T-helper 1 cell treated with Interleukin-12 subunit alpha and Interleukin-12 subunit beta and Interleukin-4 antibody, amounts not matched to agents 30 μg/mL and 1 μg/mL, for 36 hours (primary cell): Measurements from ENCODE around the gene CCDC92.
"Not testable (repeated sequence)": the region's sequence is repeated elsewhere in the genome, so short reads cannot be mapped to it uniquely, and the experiment has no call there.

Source experiments
- H3K27ac Mint-ChIP-seq: one replicate; pipeline ENCODE4 v1.8.0; 2021; ENCODE audit warnings: mild to moderate bottlenecking, mixed read lengths
- H3K27me3 Mint-ChIP-seq: one replicate; pipeline ENCODE4 v1.8.0; 2021; ENCODE audit warnings: low read depth, mixed read lengths
- H3K36me3 Mint-ChIP-seq: one replicate; pipeline ENCODE4 v1.8.0; 2021; ENCODE audit warnings: low read depth, mixed read lengths
- H3K4me1 Mint-ChIP-seq: one replicate; pipeline ENCODE4 v1.8.0; 2021; ENCODE audit warnings: low read depth, mixed read lengths
- H3K4me3 Mint-ChIP-seq: one replicate; pipeline ENCODE4 v1.8.0; 2021; ENCODE audit warnings: mild to moderate bottlenecking, moderate library complexity, mixed read lengths
- H3K9me3 Mint-ChIP-seq: one replicate; pipeline ENCODE4 v1.8.0; 2021; ENCODE audit warnings: mixed read lengths

The CCDC92 gene

GRCh38 chr12:123912415-123913380 is 59.9 kb downstream of the CCDC92 start:
- peaks cover 3% of the 10 kb centered on the region for H3K27me3 Mint-ChIP-seq
- H3K27ac Mint-ChIP-seq, result no peak overlapping the region
- H3K9me3 Mint-ChIP-seq, result no peaks in the 10 kb centered on the region
- peaks cover 2% of the 10 kb centered on the region for H3K4me1 Mint-ChIP-seq
- H3K4me3 Mint-ChIP-seq, result no peak overlapping the region
- H3K36me3 Mint-ChIP-seq, result no peaks in the 10 kb centered on the region

GRCh38 chr12:123911672-123912409 is 60.8 kb downstream of the CCDC92 start:
- H3K36me3 Mint-ChIP-seq, H3K4me1 Mint-ChIP-seq, H3K27me3 Mint-ChIP-seq, H3K4me3 Mint-ChIP-seq, H3K27ac Mint-ChIP-seq, H3K9me3 Mint-ChIP-seq: not testable (repeated sequence)

GRCh38 chr12:123910761-123911193 is 61.9 kb downstream of the CCDC92 start:
- Mint-ChIP-seq H3K4me3 (no peak overlapping the region), H3K36me3 (no peaks in the 10 kb centered on the region), H3K4me1 (no peaks in the 10 kb centered on the region), H3K9me3 (no peaks in the 10 kb centered on the region), H3K27me3 (no peaks in the 10 kb centered on the region), H3K27ac (no peak overlapping the region)

- no peaks in the 10 kb centered on the region for H3K9me3 Mint-ChIP-seq
- no peaks in the 10 kb centered on the region for H3K27me3 Mint-ChIP-seq
- no peak overlapping the region for H3K27ac Mint-ChIP-seq
- H3K36me3 Mint-ChIP-seq, result no peaks in the 10 kb centered on the region
- no peak overlapping the region for H3K4me3 Mint-ChIP-seq
- peaks cover 5% of the 10 kb centered on the region for H3K4me1 Mint-ChIP-seq
Observed at GRCh38 chr12:123910057-123910456, 62.6 kb downstream of the CCDC92 start.

- H3K9me3 Mint-ChIP-seq, result no peaks in the 10 kb centered on the region
- peaks cover 5% of the 10 kb centered on the region for H3K4me1 Mint-ChIP-seq
- H3K36me3 Mint-ChIP-seq, result no peaks in the 10 kb centered on the region
- no peak overlapping the region for H3K4me3 Mint-ChIP-seq
- H3K27me3 Mint-ChIP-seq, result no peaks in the 10 kb centered on the region
- H3K27ac Mint-ChIP-seq, result no peak overlapping the region
Observed at GRCh38 chr12:123908884-123909725, 63.5 kb downstream of the CCDC92 start.

GRCh38 chr12:123907726-123908476 is 64.7 kb downstream of the CCDC92 start:
- no peak overlapping the region for H3K4me3 Mint-ChIP-seq
- H3K4me1 Mint-ChIP-seq, result peaks cover 5% of the 10 kb centered on the region
- H3K27ac Mint-ChIP-seq, result no peak overlapping the region
- H3K9me3 Mint-ChIP-seq, result no peaks in the 10 kb centered on the region
- H3K36me3 Mint-ChIP-seq, result no peaks in the 10 kb centered on the region
- no peaks in the 10 kb centered on the region for H3K27me3 Mint-ChIP-seq

GRCh38 chr12:123906711-123907420 is 65.8 kb downstream of the CCDC92 start:
- Mint-ChIP-seq H3K4me1 (peaks cover 5% of the 10 kb centered on the region), H3K4me3 (no peak overlapping the region), H3K9me3 (no peaks in the 10 kb centered on the region), H3K36me3 (no peaks in the 10 kb centered on the region), H3K27me3 (no peaks in the 10 kb centered on the region), H3K27ac (no peak overlapping the region)

GRCh38 chr12:123905319-123905925 is 67.2 kb downstream of the CCDC92 start:
- H3K36me3 Mint-ChIP-seq, result no peaks in the 10 kb centered on the region
- H3K9me3 Mint-ChIP-seq, result no peaks in the 10 kb centered on the region
- H3K27ac Mint-ChIP-seq, result no peak overlapping the region
- H3K27me3 Mint-ChIP-seq, result peaks cover 3% of the 10 kb centered on the region
- no peak overlapping the region for H3K4me3 Mint-ChIP-seq
- peaks cover 10% of the 10 kb centered on the region for H3K4me1 Mint-ChIP-seq

- H3K36me3 Mint-ChIP-seq, result no peaks in the 10 kb centered on the region
- H3K9me3 Mint-ChIP-seq, result no peaks in the 10 kb centered on the region
- no peak overlapping the region for H3K27ac Mint-ChIP-seq
- peaks cover 3% of the 10 kb centered on the region for H3K27me3 Mint-ChIP-seq
- H3K4me3 Mint-ChIP-seq, result no peak overlapping the region
- peaks cover 10% of the 10 kb centered on the region for H3K4me1 Mint-ChIP-seq
Observed at GRCh38 chr12:123903301-123904065, 69.1 kb downstream of the CCDC92 start.

- no peak overlapping the region for H3K27ac Mint-ChIP-seq
- no peaks in the 10 kb centered on the region for H3K36me3 Mint-ChIP-seq
- H3K4me1 Mint-ChIP-seq, result peaks cover 10% of the 10 kb centered on the region
- H3K27me3 Mint-ChIP-seq, result peaks cover 3% of the 10 kb centered on the region
- H3K4me3 Mint-ChIP-seq, result no peak overlapping the region
- no peaks in the 10 kb centered on the region for H3K9me3 Mint-ChIP-seq
Observed at GRCh38 chr12:123902821-123903220, 69.8 kb downstream of the CCDC92 start.

- H3K4me1 Mint-ChIP-seq, result peaks cover 10% of the 10 kb centered on the region
- peaks cover 3% of the 10 kb centered on the region for H3K27me3 Mint-ChIP-seq
Observed at GRCh38 chr12:123900871-123901376, 71.7 kb downstream of the CCDC92 start.

GRCh38 chr12:123899368-123899767 is 73.3 kb downstream of the CCDC92 start:
- H3K4me1 Mint-ChIP-seq, result peaks cover 5% of the 10 kb centered on the region
- no peaks in the 10 kb centered on the region for H3K36me3 Mint-ChIP-seq
- no peak overlapping the region for H3K4me3 Mint-ChIP-seq
- no peaks in the 10 kb centered on the region for H3K9me3 Mint-ChIP-seq
- peaks cover 3% of the 10 kb centered on the region for H3K27me3 Mint-ChIP-seq
- H3K27ac Mint-ChIP-seq, result no peak overlapping the region

More at GRCh38 chr12:123900871-123901376, 71.7 kb downstream of the CCDC92 start:
- Mint-ChIP-seq H3K36me3 (no peaks in the 10 kb centered on the region), H3K9me3 (no peaks in the 10 kb centered on the region), H3K4me3 (no peak overlapping the region), H3K27ac (peak overlapping the region; percentile 42)
